HepG2 (cell line): ENCODE measurements around the gene HOXA1. TPM values are rescaled to one million over a fixed set of nuclear protein-coding genes. Genes with fewer than 3 reads are reported as not detected.

Experiments used
- CCAR2 ChIP-seq: fragments of 200-400 bp; formaldehyde crosslinking; optimal IDR thresholded peaks from 2 replicates; pipeline ENCODE3; 2018; ENCODE audit warnings: low read depth, mild to moderate bottlenecking, low read length, moderate library complexity
- HOXA5 ChIP-seq: sonication (generic); formaldehyde crosslinking; IDR thresholded peaks from 2 replicates; pipeline ENCODE4 v1.4.0; 2020; ENCODE audit warnings: missing genetic modification reagents
- KMT2B ChIP-seq: IDR thresholded peaks from 2 replicates; pipeline ENCODE4 v1.6.1; 2016; ENCODE audit warnings: missing genetic modification reagents, missing compliant biosample characterization
- MYC ChIP-seq: sonication (generic); formaldehyde crosslinking; IDR thresholded peaks from 2 replicates; pipeline ENCODE4 v1.9.0; 2021; ENCODE audit warnings: missing genetic modification reagents, borderline replicate concordance
- MYNN ChIP-seq: sonication (generic); formaldehyde crosslinking; IDR thresholded peaks from 2 replicates; pipeline ENCODE4 v1.4.0; 2020; ENCODE audit warnings: mild to moderate bottlenecking, low read depth, missing genetic modification reagents
- NFATC3 ChIP-seq: sonication (generic); formaldehyde crosslinking; IDR thresholded peaks from 2 replicates; pipeline ENCODE4 v1.5.1; 2020; ENCODE audit warnings: mild to moderate bottlenecking, missing genetic modification reagents
- RFX5 ChIP-seq: IDR thresholded peaks from 2 replicates; pipeline ENCODE4 v1.6.1; 2011; ENCODE audit warnings: low read depth, low read length, improper control_type of control experiment
- SMAD9 ChIP-seq: sonication (generic); formaldehyde crosslinking; IDR thresholded peaks from 2 replicates; pipeline ENCODE4 v1.5.1; 2020; ENCODE audit warnings: mild to moderate bottlenecking, missing genetic modification reagents
- SPEN ChIP-seq: sonication (generic); formaldehyde crosslinking; IDR thresholded peaks from 2 replicates; pipeline ENCODE4 v1.5.1; 2020; ENCODE audit warnings: low read depth, mild to moderate bottlenecking, missing genetic modification reagents
- ZNF138 ChIP-seq: sonication (generic); formaldehyde crosslinking; IDR thresholded peaks from 2 replicates; pipeline ENCODE4 v1.5.0; 2020; ENCODE audit warnings: mild to moderate bottlenecking, low read depth, missing genetic modification reagents
- ZNF143 ChIP-seq: sonication (generic); formaldehyde crosslinking; IDR thresholded peaks from 2 replicates; pipeline ENCODE4 v1.4.0; 2020; ENCODE audit warnings: missing genetic modification reagents
- ZNF205 ChIP-seq: IDR thresholded peaks from 2 replicates; pipeline ENCODE4 v1.6.1; 2018; ENCODE audit warnings: missing biosample characterization, missing genetic modification reagents
- ZNF333 ChIP-seq: sonication (generic); formaldehyde crosslinking; IDR thresholded peaks from 2 replicates; pipeline ENCODE4 v1.4.0; 2020; ENCODE audit warnings: mild to moderate bottlenecking, missing genetic modification reagents, borderline replicate concordance
- ZNF878 ChIP-seq: sonication (generic); formaldehyde crosslinking; IDR thresholded peaks from 2 replicates; pipeline ENCODE4 v1.8.1; 2023; ENCODE audit warnings: mild to moderate bottlenecking, missing genetic modification reagents, moderate library complexity
- polyA plus RNA-seq, 8 experiments: library from polyadenylated mRNA; depleted of rRNA in 3 of 8; stranded (reverse) in 7 of 8; unstranded in 1 of 8; fragments of >200 nt; fragmentation: Illumina TruSeq in 4 of 8; extraction: Trizol in 4 of 8; gene quantifications; 2 replicates each; pipeline versions ENCODE4 v1.2.1 to v1.2.3, GENCODE V29; 2011 to 2016; ENCODE audit warnings: low read depth in 4 of 8, missing spikeins in 1 of 8, mixed read lengths in 1 of 8; ENCODE audit not compliant: insufficient read depth in 1 of 8
- total RNA-seq, 5 experiments: library from RNA; depleted of rRNA; stranded (reverse); fragments of >200 nt; fragmentation: Illumina TruSeq; extraction: Trizol; gene quantifications; 2 replicates each; pipeline ENCODE4 v1.2.3, GENCODE V29; 2016; ENCODE audit warnings: low read depth in 1 of 5
- TF ChIP-seq, protein P1 (sequence below): sonication (generic); formaldehyde crosslinking; IDR thresholded peaks from 2 replicates; pipeline ENCODE4 v1.9.0; 2021; ENCODE audit warnings: missing genetic modification reagents, borderline replicate concordance
- TF ChIP-seq, protein P2 (sequence below): IDR thresholded peaks from 2 replicates; pipeline ENCODE4 v1.6.1; 2016; ENCODE audit warnings: low read depth, borderline replicate concordance
- TF ChIP-seq, protein P3 (sequence below): sonication (generic); formaldehyde crosslinking; IDR thresholded peaks from 2 replicates; pipeline ENCODE4 v1.4.0; 2020; ENCODE audit warnings: mild to moderate bottlenecking, missing genetic modification reagents
- TF ChIP-seq, protein P4 (sequence below): sonication (generic); formaldehyde crosslinking; IDR thresholded peaks from 2 replicates; pipeline ENCODE4 v1.5.0; 2020; ENCODE audit warnings: mild to moderate bottlenecking, missing genetic modification reagents

The HOXA1 gene
- total and polyA plus RNA-seq, 2 of the 13 experiments (the other 11 are each of a cell fraction or from before 2014, with no cell fraction given), result 0.18 to 0.20 TPM

- TF ChIP-seq SPEN (CRISPR knock-in tag) (peak; percentile 74), CCAR2 (no peak), ZNF333 (peak; percentile 42; the same call in 1 of the 2 replicates), HOXA5 (CRISPR knock-in tag) (no peak), ZNF878 (CRISPR knock-in tag) (no peak), MYC (CRISPR knock-in tag) (peak; percentile 71; the same call in 1 of the 2 replicates), NFATC3 (CRISPR knock-in tag) (0 out of 2 replicates have a peak, but pooled peaks have one; percentile 65), ZNF205 (CRISPR knock-in tag) (0 out of 2 replicates have a peak, but pooled peaks have one; percentile 33), ZNF143 (no peak), RFX5 (no peak), MYNN (CRISPR knock-in tag) (no peak), SMAD9 (CRISPR knock-in tag) (0 out of 2 replicates have a peak, but pooled peaks have one; percentile 39), ZNF138 (no peak), KMT2B (peak; percentile 73; the same call in 1 of the 2 replicates)
- TF ChIP-seq, protein P1, sequence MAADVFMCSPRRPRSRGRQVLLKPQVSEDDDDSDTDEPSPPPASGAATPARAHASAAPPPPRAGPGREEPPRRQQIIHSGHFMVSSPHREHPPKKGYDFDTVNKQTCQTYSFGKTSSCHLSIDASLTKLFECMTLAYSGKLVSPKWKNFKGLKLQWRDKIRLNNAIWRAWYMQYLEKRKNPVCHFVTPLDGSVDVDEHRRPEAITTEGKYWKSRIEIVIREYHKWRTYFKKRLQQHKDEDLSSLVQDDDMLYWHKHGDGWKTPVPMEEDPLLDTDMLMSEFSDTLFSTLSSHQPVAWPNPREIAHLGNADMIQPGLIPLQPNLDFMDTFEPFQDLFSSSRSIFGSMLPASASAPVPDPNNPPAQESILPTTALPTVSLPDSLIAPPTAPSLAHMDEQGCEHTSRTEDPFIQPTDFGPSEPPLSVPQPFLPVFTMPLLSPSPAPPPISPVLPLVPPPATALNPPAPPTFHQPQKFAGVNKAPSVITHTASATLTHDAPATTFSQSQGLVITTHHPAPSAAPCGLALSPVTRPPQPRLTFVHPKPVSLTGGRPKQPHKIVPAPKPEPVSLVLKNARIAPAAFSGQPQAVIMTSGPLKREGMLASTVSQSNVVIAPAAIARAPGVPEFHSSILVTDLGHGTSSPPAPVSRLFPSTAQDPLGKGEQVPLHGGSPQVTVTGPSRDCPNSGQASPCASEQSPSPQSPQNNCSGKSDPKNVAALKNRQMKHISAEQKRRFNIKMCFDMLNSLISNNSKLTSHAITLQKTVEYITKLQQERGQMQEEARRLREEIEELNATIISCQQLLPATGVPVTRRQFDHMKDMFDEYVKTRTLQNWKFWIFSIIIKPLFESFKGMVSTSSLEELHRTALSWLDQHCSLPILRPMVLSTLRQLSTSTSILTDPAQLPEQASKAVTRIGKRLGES (CRISPR knock-in tag), result no peak
- TF ChIP-seq, protein P2, sequence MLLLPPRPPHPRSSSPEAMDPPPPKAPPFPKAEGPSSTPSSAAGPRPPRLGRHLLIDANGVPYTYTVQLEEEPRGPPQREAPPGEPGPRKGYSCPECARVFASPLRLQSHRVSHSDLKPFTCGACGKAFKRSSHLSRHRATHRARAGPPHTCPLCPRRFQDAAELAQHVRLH, result no peak
- TF ChIP-seq, protein P3, sequence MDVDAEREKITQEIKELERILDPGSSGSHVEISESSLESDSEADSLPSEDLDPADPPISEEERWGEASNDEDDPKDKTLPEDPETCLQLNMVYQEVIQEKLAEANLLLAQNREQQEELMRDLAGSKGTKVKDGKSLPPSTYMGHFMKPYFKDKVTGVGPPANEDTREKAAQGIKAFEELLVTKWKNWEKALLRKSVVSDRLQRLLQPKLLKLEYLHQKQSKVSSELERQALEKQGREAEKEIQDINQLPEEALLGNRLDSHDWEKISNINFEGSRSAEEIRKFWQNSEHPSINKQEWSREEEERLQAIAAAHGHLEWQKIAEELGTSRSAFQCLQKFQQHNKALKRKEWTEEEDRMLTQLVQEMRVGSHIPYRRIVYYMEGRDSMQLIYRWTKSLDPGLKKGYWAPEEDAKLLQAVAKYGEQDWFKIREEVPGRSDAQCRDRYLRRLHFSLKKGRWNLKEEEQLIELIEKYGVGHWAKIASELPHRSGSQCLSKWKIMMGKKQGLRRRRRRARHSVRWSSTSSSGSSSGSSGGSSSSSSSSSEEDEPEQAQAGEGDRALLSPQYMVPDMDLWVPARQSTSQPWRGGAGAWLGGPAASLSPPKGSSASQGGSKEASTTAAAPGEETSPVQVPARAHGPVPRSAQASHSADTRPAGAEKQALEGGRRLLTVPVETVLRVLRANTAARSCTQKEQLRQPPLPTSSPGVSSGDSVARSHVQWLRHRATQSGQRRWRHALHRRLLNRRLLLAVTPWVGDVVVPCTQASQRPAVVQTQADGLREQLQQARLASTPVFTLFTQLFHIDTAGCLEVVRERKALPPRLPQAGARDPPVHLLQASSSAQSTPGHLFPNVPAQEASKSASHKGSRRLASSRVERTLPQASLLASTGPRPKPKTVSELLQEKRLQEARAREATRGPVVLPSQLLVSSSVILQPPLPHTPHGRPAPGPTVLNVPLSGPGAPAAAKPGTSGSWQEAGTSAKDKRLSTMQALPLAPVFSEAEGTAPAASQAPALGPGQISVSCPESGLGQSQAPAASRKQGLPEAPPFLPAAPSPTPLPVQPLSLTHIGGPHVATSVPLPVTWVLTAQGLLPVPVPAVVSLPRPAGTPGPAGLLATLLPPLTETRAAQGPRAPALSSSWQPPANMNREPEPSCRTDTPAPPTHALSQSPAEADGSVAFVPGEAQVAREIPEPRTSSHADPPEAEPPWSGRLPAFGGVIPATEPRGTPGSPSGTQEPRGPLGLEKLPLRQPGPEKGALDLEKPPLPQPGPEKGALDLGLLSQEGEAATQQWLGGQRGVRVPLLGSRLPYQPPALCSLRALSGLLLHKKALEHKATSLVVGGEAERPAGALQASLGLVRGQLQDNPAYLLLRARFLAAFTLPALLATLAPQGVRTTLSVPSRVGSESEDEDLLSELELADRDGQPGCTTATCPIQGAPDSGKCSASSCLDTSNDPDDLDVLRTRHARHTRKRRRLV (CRISPR knock-in tag), result no peak
- TF ChIP-seq, protein P4, sequence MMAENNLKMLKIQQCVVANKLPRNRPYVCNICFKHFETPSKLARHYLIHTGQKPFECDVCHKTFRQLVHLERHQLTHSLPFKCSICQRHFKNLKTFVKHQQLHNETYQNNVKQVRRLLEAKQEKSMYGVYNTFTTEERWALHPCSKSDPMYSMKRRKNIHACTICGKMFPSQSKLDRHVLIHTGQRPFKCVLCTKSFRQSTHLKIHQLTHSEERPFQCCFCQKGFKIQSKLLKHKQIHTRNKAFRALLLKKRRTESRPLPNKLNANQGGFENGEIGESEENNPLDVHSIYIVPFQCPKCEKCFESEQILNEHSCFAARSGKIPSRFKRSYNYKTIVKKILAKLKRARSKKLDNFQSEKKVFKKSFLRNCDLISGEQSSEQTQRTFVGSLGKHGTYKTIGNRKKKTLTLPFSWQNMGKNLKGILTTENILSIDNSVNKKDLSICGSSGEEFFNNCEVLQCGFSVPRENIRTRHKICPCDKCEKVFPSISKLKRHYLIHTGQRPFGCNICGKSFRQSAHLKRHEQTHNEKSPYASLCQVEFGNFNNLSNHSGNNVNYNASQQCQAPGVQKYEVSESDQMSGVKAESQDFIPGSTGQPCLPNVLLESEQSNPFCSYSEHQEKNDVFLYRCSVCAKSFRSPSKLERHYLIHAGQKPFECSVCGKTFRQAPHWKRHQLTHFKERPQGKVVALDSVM, result no peak
These were observed 35.0 kb upstream of the HOXA1 start, which contains the start of gene HOXA4 (continued) for GRCh38 chr7:27130540-27131389.
